RWPE1 (cell line): ENCODE results near the gene PRSS53.

Experiments used
- CTCF ChIA-PET: fragments of 350-600 bp; sonication (Branson Sonifier 250); formaldehyde crosslinking; extraction: SDS; loops from one replicate; lab custom pipeline; 2021; lab: Yijun Ruan, JAX
- POLR2A ChIA-PET: fragments of 400-600 bp; formaldehyde crosslinking; extraction: SDS; loops from one replicate; lab custom pipeline; 2020; ENCODE audit warnings: antibody characterized with exemption; ENCODE audit not compliant: low non-redundant PET; lab: Yijun Ruan, JAX
- DNase-seq: peaks from one replicate; pipeline ENCODE4 v3.0.0; 2012; ENCODE audit warnings: low spot score
- H3K27ac ChIP-seq: fragments of 450-650 bp; 2 replicates; pipeline ENCODE4 v1.5.1; 2017
- CTCF ChIP-seq: fragments of 450-650 bp; conservative IDR thresholded peaks from 2 replicates; pipeline ENCODE4 v1.5.1; 2017; ENCODE audit warnings: low read depth, mild to moderate bottlenecking

PRSS53 gene

GRCh38 chr16:31094088-31094423 is 5.3 kb upstream of the PRSS53 start:
- ChIA-PET POLR2A (interaction anchor here (0.5 kb wide), 1 partner anchor 72 kb away, joined by 4 read pairs; no protein-coding TSS in a partner anchor), CTCF (interaction anchor here (0.6 to 1.7 kb wide), 2 partner anchors 39 to 109 kb away, joined by 4 to 8 read pairs; partner anchors contain the start of gene HSD3B7)
- peak overlapping the region; percentile 97 for H3K27ac ChIP-seq
- TF ChIP-seq CTCF = no peak
- no peak for DNase-seq

- H3K27ac ChIP-seq = peak overlapping the region; percentile 97
- DNase-seq = peak; percentile 73
- POLR2A ChIA-PET = interaction anchor here (0.6 kb wide), 1 partner anchor 138 kb away, joined by 5 read pairs; no protein-coding TSS in a partner anchor
- TF ChIP-seq CTCF = no peak
- CTCF ChIA-PET = interaction anchor here (0.6 to 2.1 kb wide), 3 partner anchors 49 to 151 kb away, joined by 3 to 8 read pairs (median 6); partner anchors contain the start of gene HSD3B7
These were observed 4.5 kb upstream of the PRSS53 start for GRCh38 chr16:31093132-31093703.

GRCh38 chr16:31092330-31092729 is 3.6 kb upstream of the PRSS53 start:
- CTCF ChIA-PET = interaction anchor here (0.6 to 2.1 kb wide), 3 partner anchors 50 to 107 kb away, joined by 3 to 6 read pairs (median 4); partner anchors contain the start of gene HSD3B7
- peak overlapping the region; percentile 97 for H3K27ac ChIP-seq
- TF ChIP-seq CTCF = no peak
- DNase-seq = no peak
- POLR2A ChIA-PET = interaction anchor here (0.6 to 1.0 kb wide), 4 partner anchors 19 to 137 kb away, joined by 4 to 22 read pairs (median 6); partner anchors contain the start of genes FUS, ZNF646 and ZNF668

- no peak for TF ChIP-seq CTCF
- peak overlapping the region; percentile 36 for H3K27ac ChIP-seq
- ChIA-PET CTCF (no interaction called here), POLR2A (no interaction called here)
- no peak for DNase-seq
These were observed 1.8 kb upstream of the PRSS53 start for GRCh38 chr16:31090540-31090939.

GRCh38 chr16:31089199-31089598 is 456 bp upstream of the PRSS53 start:
- ChIA-PET CTCF (interaction anchor here (2.5 kb wide), 1 partner anchor 104 kb away, joined by 11 read pairs; the partner anchor contains the start of gene HSD3B7), POLR2A (interaction anchor here (0.7 kb wide), 1 partner anchor 29 kb away, joined by 3 read pairs; no protein-coding TSS in a partner anchor)
- TF ChIP-seq CTCF = no peak
- peak overlapping the region; percentile 67 for H3K27ac ChIP-seq
- DNase-seq = no peak

- no peak for TF ChIP-seq CTCF
- no peak for DNase-seq
- ChIA-PET CTCF (interaction anchor here (2.5 kb wide), 1 partner anchor 103 kb away, joined by 11 read pairs; the partner anchor contains the start of gene HSD3B7), POLR2A (no interaction called here)
- H3K27ac ChIP-seq = peak overlapping the region; percentile 67
These were observed 772 bp downstream of the PRSS53 start for GRCh38 chr16:31087971-31088370.
